Thyroid gland (tissue), 4 donors: ENCODE measurements around the gene AGBL4.

Experiments used
- CTCF ChIP-seq, 6 experiments: fragments of 200-600 bp in 3 of 6; fragments of 450-650 bp in 3 of 6; sonication (generic) in 3 of 6; IDR thresholded peaks; one replicate each; pipeline ENCODE4 v1.5.1; 2016 to 2019; ENCODE audit warnings: antibody characterized with exemption in 6 of 6, mild to moderate bottlenecking in 2 of 6, inconsistent platforms in 1 of 6, moderate library complexity in 1 of 6
- POLR2A ChIP-seq, 2 donors: fragments of 450-650 bp; IDR thresholded peaks; one replicate each; pipeline ENCODE4 v1.6.1; 2017; ENCODE audit warnings: antibody characterized with exemption in 2 of 2, mild to moderate bottlenecking in 2 of 2, moderate library complexity in 1 of 2

GRCh38 chr1:48602349-48602748 lies 1421.4 kb downstream of the AGBL4 start:
- TF ChIP-seq CTCF (IDR thresholded peaks at IDR 0.05) (no peak), POLR2A (IDR thresholded peaks at IDR 0.05) (no peak)
